Measurements from ENCODE around the gene TBX15.
"Not testable (repeated sequence)": the region's sequence is repeated elsewhere in the genome, so short reads cannot be mapped to it uniquely, and the experiment has no call there.

TBX15 gene

DNA sequence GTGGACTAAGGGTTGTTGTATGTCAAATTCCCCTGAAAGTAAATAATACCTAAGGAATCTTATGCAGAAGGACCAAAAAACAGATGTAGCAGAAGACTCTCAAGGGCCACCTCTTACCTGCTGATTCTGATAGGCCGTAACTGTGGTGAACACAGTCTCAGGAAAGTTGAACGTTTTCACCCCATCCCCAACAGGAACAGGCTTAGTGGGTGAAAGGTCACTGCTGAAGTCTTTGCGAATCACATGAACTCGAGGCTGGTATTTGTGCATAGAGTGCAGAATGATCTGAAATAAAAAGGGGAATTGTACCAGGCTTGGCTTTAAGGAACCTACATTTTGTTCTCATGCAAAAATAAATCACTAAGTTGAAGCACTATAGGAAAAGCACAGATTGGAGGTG lies 64.8 kb downstream of the TBX15 start:
- TF ChIP-seq, protein P1, sequence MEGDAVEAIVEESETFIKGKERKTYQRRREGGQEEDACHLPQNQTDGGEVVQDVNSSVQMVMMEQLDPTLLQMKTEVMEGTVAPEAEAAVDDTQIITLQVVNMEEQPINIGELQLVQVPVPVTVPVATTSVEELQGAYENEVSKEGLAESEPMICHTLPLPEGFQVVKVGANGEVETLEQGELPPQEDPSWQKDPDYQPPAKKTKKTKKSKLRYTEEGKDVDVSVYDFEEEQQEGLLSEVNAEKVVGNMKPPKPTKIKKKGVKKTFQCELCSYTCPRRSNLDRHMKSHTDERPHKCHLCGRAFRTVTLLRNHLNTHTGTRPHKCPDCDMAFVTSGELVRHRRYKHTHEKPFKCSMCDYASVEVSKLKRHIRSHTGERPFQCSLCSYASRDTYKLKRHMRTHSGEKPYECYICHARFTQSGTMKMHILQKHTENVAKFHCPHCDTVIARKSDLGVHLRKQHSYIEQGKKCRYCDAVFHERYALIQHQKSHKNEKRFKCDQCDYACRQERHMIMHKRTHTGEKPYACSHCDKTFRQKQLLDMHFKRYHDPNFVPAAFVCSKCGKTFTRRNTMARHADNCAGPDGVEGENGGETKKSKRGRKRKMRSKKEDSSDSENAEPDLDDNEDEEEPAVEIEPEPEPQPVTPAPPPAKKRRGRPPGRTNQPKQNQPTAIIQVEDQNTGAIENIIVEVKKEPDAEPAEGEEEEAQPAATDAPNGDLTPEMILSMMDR (IDR thresholded peaks at IDR 0.05; ENCODE audit: extremely low read depth, missing control alignments): no peak

DNA sequence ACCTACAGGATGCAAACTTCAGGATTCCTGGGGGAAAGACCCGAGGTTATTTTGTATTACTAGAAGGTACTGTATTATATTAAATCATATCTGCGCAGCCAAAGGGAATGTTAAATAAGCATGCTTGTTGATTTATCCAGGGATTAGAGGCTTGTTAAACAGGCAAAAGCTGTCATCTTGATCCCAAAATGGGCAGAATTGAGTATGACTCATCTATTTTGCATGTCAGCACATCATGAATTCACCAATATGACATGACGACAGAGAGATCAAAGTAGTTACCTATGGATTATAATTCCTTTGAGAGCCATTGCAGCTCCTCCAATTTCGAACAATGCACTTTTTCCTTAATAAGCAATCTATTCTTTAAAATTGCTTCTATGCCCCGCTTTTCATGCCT lies 66.1 kb downstream of the TBX15 start:
- TF ChIP-seq, protein P1 (IDR thresholded peaks at IDR 0.05; ENCODE audit: extremely low read depth, missing control alignments): no peak
- DNase-seq (ENCODE audit: low spot score): no peak

More for the DNA sequence above, 64.8 kb downstream of the TBX15 start:
- DNase-seq (ENCODE audit: low spot score): no peak

DNA sequence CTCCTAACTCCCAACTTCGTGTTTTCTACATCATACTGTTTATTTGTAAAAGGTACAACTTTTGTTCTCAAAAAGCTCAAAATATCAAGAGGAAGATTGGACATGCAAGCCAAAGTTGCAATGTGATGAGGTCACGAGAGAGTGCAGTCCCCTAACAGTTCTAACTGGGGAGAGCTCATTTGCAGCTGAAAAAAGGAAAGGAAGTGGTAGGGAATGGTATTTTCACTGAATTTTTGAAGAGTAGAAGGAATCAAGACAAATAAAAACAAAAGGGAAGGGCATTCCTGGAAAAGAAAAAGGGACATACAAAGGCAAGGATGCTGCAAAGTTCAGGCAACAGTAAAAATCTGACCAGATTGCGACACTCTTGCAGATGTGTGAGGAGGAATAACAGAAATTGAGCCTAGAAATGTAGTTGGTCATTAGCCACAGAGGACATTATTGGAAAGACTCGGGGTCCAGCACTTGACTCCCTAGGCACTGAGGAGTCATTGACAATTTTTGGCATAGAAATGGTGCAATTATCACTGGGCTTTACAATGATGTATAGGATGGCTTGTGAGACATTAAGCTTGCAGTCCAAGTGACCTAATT lies 67.9 kb downstream of the TBX15 start:
- TF ChIP-seq, protein P1 (IDR thresholded peaks at IDR 0.05; ENCODE audit: extremely low read depth, missing control alignments): no peak
- no peak for DNase-seq (ENCODE audit: low spot score)

DNA sequence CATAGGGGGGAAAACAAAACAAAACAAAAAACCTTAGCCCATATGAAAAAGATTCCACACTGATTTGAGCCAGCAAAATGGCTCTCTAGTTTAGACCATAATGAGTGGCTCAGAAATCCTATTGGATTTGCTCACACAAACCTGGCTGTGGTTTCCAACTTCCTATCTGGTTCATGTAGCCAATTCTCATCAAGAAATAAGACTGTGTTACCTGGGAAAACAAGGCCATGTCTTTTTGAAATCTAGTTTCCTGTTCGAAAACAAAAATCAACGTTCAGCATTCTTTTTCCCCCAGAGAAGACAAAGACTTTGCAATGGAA lies 69.2 kb downstream of the TBX15 start:
- TF ChIP-seq, protein P1 (IDR thresholded peaks at IDR 0.05; ENCODE audit: extremely low read depth, missing control alignments): no peak
- no peak for DNase-seq (ENCODE audit: low spot score)

DNA sequence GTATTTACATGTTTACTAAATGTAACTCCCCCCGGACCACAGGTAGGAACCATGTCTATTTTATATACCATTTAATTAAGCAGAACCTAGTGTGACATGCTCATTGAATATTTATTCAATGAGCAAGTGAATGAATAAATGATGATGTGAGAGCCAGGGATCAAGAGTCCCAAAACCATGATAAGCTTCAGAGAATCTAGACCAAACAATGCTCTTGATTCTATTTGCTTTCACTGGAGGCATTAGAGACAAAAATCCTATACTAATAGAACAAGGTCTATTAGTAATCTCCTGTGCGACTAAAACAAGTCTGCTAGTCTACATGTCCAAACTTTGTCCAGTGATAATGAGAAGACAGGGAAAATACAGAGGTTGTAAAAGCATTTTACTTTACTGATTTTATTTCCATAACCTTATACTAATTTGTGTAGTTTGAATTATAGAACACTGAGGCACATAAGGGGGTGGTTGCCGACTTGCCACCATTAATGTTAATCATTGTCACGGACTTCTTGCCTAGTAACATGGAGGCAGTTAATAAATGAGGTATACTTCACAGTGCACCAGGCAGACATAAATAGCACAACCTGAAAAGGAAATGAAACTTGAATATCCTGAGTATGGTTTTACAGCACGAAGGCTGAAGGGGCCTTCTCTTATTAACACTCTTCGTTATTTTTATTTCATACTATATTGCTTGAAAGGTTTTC lies 69.8 kb downstream of the TBX15 start:
- TF ChIP-seq, protein P1 (IDR thresholded peaks at IDR 0.05; ENCODE audit: extremely low read depth, missing control alignments): no peak
- DNase-seq (ENCODE audit: low spot score): peak; percentile 11

DNA sequence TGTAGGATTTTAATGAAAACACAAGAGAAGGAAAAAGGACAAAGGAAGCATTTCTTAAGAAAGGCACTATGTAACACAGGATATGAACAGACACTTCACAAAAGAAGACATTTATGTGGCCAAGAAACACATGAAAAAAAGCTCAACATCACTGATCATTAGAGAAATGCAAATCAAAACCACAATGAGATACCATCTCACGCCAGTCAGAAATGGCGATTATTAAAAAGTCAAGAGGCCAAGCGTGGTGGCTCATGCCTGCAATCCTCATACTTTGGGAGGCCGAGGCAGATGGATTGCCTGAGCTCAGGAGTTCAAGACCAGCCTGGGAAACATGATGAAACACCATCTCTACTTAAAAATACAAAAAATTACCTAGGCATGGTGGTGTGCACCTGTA lies 71.8 kb downstream of the TBX15 start:
- DNase-seq (ENCODE audit: low spot score): not testable (repeated sequence)

DNA sequence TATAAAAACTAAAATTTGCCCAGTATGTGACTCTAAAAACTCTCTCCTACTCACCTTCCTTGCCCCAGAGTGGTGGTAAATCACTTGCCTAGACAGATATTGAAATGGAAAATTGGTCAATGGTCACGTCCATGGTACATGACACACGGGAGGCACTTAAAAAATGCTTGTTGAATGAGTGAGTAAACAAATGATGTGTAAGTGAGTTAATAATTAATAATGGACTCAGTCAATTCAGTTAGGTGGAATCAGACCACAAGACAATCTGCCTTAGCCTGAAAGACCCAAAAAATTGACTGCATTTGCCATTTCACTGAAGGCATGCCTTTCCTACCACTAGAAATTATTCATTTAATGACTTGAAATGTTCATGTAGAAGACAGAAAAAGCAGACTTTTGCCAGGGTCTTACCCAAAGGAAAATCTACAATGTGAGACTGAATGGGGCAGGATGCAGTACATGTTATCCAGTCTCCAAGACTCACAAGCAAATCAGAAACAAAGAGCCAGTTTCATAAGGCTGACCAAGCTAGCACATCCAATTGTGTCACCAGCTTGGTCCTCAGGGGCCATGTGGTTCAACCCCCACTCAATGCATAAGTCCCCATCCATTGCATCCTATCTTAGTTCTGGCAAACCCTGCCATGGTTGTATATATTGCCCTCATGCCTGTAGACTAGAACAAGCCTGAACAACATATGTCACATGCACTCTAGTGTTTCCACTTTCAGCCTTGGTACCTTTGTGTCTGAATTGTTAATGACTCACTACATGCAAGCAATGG lies 73.6 kb downstream of the TBX15 start:
- TF ChIP-seq, protein P1 (IDR thresholded peaks at IDR 0.05; ENCODE audit: extremely low read depth, missing control alignments): no peak
- DNase-seq (ENCODE audit: low spot score): no peak
